HPDE6-E6E7 (cell line): ENCODE results near the gene SRGAP1.
"Not testable (repeated sequence)": the region's sequence is repeated elsewhere in the genome, so short reads cannot be mapped to it uniquely, and the experiment has no call there.

Experiments
- DNase-seq: peaks from one replicate; pipeline ENCODE4 v3.0.0; 2011; ENCODE audit warnings: missing footprints; ENCODE audit errors: extremely low spot score

Gene SRGAP1

DNA sequence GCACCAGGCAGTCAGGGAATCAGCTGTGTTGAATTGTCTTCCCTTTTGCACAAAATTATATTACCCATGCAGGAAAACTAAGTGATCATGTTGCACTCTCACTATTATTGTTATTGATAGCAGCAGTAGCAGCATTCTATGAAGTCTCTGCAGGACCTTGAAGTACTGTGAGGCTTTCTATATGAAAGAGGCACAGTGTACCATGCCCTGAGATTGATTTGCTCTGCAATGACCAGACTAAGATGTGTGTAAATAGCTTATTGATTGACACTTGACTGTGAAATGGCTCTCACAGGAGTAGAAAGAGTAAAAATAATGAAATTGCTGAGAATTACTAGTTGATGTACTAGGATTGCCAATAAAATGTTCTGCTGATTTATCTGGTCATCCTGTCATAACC lies 277.7 kb downstream of the SRGAP1 start:
- DNase-seq = no peak

DNA sequence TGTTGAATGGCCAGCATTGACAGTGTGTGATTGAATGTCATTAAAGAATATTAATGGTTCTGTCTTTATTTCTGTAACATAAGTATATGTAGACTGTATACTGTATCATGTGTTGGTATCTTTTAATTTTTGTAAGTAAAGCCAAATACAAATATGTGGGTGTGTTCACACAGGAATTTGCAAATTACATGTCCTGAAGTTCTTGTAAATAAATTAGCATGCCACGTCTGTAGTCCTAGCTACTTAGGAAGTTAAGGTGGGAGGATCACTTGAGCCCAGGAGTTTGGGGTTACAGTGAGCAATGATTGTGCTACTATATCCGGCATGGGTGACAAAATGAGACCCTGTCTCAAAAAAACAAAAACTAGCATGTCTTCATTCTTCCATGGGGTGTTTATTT lies 278.5 kb downstream of the SRGAP1 start:
- no peak for DNase-seq

DNA sequence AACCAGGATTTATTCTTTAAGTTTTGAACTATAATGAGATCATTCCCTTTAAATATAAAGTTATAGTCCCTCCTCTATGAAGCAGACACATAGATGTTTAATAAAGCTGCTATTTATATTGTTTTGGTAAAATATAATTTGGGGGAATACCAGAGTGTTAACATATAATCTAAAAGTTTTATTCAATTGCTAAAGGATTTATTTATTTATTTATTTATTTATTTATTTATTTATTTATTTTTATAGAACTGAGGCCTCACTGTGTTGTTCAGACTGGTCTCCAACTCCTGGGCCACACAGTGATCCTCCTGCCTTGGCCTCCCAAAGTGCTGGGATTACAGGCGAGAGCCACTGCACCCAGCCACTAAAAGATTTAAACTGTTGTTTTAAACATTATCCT lies 278.9 kb downstream of the SRGAP1 start:
- DNase-seq = no peak

DNA sequence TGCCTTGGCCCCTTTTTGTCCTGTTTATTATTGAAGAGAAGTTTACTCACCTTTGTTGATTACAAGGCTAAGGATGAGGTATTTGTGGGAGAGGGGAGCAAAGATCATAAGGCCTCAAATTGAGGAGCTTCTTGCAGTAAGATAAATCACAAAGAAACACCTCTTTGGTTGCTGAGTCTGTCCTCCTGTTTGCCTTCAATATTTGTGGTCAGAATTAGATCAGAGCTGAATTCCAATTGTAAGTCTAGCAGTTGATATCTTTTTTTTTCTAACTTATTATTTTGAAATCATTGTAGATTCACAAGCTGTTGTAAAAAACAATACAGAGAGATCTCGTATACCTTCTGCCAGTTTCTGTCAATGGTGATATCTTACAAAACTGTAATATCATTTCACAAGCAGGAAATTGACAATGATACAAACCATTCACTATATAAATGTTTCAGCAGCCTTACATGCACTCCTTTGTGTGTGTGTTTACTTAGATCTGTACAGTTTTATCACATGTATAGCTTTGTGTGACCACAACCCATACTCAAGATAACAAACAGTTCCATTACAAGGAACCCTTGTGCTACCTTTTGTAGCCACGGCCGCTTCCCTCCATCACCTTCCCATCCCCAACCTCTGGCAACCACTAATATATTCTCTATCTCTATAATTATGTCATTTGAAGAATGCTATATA lies 280.2 kb downstream of the SRGAP1 start:
- no peak for DNase-seq

DNA sequence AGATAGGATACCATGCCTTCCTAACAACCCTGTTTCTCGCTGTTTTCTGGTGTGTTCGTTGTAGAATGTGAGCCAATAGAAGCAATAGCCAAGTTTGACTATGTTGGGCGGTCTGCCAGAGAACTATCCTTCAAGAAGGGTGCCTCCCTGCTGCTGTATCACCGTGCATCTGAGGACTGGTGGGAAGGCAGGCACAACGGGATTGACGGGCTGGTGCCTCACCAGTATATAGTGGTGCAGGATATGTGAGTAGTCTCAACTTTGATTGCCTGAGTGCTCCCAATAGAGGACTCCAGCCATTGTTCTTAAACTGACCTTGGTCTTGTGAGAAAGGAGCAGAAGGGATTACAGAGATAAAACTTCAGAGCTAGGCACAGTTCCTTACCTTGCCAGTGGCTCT lies 281.4 kb downstream of the SRGAP1 start:
- DNase-seq = no peak

DNA sequence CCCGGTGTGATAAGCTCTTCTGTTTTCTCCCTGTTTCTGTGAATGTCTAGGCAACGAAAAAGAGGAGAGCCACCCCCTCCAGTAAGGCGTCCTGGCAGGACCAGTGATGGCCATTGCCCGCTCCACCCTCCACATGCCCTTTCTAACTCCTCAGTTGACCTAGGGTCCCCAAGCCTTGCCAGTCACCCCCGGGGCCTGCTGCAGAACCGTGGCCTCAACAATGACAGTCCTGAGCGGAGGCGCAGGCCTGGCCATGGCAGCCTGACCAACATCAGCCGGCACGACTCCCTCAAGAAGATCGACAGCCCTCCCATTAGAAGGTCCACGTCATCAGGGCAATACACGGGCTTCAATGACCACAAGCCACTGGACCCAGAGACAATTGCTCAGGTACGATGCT lies 283.3 kb downstream of the SRGAP1 start:
- DNase-seq = no peak

DNA sequence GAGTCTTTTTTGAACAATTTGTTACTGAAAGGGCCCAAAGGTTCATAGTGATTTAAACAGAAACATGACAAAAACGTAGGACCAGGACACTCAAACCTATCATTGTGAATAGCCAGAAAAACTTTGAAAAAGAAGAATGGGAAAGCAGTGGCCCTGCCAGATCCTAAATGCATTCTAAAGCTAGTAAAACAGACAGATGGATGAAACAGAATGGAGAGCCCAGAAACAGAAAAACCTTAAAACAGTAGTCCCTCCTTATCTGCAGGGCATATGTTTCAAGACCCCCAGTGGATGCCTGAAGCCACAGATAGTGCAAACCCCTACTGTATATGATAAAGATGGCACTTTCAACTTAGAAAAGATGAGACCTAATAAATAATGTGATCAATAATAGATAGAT lies 283.9 kb downstream of the SRGAP1 start:
- no peak for DNase-seq

DNA sequence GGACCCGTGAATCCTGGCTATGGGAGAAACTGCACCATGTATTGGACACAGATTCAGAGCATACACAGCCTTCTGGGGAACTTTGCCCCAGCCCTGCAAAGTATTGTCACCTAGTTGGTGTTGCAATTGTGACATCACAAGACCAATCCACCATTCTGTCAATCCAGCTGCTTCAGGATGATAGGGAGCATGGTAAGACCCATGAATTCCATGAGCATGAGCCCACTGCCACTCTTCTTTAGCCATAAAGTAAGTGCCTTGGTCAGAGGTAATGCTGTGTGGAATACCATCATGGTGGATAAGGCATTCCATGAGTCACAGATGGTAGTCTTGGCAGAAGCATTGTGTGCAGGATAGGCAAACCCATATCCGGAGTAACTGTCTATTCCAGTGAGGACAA lies 286.0 kb downstream of the SRGAP1 start:
- not testable (repeated sequence) for DNase-seq

DNA sequence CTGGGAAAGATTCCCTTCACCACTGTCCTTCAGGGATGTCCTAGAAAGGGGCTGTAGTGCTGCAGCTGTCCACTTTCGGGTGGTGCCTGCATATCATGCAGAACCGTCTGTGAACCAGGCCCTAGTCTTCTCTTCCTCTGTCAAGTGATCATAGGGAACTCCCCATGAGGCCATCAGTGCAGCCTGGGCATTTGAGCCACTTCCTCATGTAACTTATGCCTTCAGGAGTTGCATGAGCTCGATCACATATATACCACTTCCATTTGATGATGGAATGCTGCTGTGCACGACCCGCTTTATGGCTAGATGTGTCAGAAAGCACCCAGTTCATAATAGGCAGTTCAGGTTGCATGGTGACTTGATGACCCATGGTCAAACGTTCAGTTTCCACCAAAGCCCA lies 287.0 kb downstream of the SRGAP1 start:
- DNase-seq = not testable (repeated sequence)

DNA sequence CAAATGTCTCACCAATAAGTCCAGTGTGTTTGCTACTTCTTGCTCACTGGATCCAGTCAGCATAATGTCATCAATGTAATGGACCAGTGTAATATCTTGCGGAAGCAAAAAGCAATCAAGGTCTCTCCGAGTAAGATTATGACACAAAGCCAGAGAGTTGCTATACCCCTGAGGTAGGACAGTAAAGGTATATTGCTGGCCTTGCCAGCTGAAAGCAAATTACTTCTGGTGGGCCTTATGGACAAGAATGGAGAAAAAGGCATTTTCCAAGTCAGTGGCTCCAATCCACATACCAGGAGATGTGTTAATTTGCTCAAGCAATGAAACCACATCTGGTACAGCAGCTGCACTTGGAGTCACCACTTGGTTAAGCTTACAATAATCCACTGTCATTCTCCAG lies 288.2 kb downstream of the SRGAP1 start:
- not testable (repeated sequence) for DNase-seq

DNA sequence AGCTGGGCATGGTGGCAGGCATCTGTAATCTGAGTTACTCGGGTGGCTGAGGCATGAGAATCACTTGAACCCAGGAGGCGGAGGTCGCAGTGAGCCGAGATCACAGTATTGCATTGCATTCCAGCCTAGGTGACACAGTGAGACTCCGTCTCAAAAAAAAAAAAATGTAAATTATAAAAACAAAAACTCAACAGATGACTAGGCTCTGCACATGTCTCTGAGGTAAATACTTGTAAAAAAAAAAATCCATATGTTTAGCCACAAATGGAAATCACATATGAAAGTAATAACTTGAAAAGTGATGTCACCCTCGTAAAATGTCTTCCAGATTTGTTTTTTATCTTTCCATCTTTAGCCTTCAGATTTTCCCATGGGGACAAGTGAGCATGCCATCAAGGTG lies 292.6 kb downstream of the SRGAP1 start:
- DNase-seq = no peak

DNA sequence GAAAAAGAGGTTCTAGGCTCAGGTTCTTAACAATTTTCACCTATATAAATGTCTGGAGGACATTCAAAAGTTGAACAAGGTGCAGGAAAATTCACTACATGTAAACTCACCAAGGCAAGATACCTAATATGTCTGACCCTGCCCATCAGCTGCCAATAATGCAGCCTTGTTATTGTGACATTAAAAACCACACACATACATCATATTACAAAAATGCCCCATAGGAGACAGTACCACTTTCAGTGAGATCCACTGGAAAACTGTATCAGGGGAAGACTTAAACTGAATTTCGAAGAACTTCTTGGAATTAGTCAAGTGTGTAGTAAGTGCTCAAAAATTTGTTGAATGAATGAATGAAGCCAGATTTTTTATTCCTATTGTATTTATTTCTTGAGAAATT lies 294.5 kb downstream of the SRGAP1 start:
- no peak for DNase-seq

DNA sequence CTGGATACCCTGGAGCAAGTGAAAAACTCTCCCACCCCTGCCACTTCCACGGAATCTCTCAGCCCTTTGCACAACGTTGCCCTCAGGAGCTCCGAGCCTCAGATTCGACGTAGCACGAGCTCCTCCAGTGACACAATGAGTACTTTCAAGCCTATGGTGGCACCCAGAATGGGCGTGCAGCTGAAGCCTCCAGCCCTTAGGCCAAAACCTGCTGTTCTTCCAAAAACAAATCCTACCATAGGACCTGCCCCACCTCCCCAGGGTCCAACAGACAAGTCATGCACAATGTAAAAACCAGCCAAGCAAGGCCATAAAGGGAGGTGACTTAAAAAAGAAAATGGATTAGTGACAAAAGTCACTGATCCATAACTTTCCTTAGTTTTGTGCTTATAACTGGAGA lies 297.9 kb downstream of the SRGAP1 start:
- DNase-seq = no peak

DNA sequence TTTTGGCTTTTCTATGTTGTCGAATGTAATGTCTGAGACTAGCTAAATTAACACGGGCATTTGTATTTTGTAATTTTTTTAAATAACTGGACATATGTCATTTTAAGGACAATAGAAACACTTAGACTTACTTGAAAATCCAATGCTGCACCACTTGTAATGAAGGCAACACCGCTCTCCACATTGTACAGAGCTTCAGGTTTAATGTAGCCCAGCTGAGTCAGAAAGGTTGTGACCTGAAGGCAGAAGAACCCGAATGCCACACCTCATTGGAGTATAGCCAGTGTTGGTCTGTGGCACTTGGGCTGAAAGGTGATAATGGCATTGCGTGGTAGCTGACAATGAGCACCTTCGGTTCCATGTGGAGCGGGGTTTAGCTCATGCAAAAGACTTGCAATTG lies 298.3 kb downstream of the SRGAP1 start:
- DNase-seq = no peak

DNA sequence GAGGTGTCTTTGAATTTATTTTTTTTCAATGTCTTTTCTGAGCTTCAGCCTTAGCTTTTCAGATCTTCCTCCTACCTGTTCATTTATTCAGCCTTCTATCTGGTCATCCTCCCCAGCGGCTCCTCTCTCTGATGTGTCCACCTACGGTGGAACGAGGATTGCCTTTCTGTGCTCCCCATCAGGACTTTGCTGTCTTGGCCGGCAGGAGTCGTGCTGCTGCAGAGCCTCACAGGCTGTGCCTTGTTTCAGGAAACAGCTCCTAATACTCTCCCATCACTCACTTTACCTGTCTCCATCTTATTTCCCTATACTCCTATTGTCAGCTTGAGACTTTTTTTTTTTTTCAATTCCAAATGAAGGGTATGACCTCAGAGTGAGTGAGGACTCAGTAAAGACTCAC lies 300.7 kb downstream of the SRGAP1 start:
- no peak for DNase-seq

DNA sequence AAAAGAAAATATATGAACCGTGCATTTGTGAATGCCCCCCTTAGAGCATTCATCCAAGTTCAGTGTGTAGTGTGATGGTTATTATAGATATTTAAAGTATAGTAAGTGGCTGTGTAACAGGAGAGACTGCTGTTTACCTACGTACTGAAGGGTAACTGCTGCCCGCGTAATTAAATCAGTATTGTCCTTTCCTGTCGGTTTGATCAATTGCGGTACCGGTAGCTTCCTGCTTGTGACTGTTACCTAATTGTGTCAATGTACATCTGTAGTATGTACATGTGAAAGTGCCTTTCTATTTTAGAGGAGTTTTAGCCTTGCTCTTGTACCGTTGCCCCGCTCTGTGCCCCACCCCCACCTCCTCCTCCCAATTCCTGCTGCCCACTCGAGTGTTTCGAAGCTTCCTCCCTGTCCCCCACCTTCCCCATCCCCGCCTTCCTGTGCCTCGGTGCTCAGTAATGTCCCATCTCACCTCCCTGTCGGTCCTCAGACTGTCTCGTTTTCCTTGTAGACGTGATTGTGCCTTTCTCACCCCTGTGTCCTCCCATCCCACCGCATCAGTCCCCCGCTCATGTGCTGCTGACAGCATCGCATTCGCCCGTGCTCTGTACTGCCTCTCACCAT lies 302.6 kb downstream of the SRGAP1 start:
- no peak for DNase-seq

DNA sequence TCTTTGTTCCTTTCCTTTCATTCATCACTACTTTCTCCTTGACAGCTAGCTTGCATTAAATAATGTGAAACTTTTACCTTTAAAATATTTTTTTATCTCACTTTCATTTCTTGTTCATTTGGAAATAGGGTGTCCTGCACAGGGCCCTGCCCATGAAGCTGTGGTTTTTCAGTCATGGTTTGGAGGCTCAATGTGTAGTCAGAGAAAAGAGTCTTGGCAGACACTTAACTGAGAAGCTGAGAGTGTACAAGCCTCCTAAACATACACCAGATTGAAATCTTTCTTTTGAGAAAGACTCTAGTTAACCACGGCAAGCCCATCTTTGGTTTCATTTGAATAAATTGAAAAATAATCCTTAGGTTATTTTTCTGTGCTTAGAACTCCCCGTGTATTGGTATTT lies 303.4 kb downstream of the SRGAP1 start:
- DNase-seq = no peak

DNA sequence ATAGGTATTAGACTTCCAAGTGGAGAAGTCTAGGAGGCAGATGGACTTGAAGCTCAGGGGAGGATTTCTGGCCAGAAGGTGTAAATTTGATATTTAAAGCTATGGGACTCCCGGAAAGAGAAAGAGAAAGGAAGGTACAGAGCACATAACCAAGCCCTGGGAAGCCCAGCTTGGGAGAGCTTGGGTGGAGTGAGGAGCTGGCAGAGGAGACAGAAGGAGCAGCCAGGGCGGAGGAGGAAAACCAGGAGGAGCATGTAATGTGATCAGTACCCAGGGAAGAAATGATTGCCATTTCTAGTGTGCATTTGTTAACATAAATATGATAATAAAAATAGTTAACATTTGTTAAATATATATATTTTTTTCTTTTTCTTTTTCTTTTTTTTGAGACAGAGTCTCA lies 310.2 kb downstream of the SRGAP1 start:
- no peak for DNase-seq

DNA sequence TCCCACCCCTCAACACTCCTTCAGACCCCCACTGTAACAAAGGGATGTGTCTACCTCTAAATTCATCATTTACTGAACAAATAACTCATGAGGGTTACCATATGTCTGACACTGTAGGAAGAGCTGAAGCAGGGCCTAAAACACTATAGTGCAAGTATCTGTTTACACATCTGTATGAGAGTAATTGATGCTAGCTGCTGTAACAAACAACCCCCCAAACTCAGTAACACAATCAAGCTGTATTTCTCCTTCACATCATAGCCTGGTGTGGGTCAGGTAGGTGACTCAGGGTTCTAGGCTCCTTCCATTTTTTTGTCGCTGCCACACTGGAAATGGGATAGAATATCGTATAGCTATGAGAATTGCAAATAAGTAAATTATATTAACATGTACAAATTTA lies 312.6 kb downstream of the SRGAP1 start:
- no peak for DNase-seq

DNA sequence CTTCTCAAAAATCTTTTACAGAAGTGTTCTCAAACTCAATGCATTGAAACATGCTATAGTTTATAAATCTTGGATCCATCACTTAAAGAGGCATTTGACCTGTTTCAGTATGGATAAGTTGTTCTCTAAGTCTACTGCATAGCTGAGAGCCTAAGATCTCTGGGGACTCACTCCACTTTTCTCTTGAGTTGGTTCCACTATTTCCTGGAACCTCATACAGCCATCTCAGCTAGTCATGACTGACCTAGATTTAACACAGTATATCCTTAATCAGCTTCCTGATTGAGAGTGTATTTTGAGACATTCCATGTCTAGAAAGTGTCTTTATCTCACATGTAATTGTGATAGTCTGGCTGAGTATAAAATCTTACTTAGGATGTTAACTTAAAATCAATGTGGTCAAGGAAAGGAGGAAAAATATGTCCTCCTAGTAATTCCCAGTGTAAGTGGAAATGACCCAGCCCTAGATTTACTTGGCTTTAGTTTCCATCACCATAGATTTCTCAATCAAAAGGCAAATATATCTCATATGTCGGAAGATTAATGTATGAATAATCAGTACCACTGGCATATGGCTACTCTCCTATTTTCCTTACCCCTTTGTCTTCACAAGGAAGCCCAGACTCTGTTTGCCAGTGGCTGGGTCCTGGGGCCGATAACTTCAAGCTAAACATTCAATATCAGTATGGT lies 315.7 kb downstream of the SRGAP1 start:
- no peak for DNase-seq

DNA sequence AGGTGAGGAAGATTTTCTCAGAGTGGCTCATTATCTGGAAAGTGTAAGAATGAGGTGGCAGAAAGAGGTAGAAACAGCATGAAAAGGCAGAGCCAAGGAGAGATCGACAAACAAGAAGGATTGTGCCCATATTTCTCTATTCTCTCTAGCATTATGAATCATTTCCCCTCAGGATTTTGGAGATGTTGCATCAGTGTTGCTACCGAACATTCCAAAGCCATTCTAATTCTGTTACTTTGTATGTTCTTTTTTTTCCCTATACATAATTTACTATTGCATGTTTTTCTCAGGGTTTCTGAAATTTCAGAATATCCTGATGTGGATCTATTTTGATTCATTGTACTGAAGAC lies 316.2 kb downstream of the SRGAP1 start:
- DNase-seq = no peak

DNA sequence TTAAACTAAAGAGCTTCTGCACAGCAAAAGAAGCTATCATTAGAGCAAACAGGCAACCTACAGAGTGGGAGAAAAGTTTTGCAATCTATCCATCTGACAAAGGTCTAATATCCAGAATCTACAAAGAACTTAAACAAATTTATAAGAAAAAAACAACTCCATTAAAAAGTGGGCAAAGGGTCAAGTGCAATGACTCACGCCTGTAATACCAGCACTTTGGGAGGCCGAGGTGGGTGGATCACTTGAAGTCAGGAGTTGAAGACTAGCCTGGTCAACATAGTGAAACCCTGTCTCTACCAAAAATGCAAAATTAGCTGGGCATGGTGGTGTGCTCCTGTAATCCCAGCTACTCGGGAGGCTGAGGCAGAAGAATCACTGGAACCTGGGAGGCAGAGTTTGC lies 322.1 kb downstream of the SRGAP1 start:
- DNase-seq = not testable (repeated sequence)

DNA sequence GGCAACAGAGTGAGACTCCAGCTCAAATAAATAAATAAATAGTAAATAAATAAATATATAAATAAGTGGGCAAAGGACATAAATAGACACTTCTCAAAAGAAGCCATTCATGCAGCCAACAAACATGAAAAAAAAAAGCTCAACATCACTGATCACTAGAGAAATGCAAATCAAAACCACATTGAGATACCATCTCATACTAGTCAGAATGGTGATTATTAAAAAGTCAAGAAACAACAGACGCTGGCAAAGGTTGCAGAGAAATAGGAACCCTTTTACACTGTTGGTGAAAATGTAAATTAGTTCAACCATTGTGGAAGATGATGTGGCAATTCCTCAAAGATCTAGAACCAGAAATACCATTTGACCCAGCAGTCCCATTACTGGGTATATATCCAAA lies 322.5 kb downstream of the SRGAP1 start:
- DNase-seq = not testable (repeated sequence)
